ENCODE results near the gene CARD16. TPM values are rescaled to one million over a fixed set of nuclear protein-coding genes. Genes with fewer than 3 reads are reported as not detected.

CARD16 gene
- polyA plus RNA-seq, 1 of the 3 experiments (the other 2 are of a cell fraction) = not detected

DNA sequence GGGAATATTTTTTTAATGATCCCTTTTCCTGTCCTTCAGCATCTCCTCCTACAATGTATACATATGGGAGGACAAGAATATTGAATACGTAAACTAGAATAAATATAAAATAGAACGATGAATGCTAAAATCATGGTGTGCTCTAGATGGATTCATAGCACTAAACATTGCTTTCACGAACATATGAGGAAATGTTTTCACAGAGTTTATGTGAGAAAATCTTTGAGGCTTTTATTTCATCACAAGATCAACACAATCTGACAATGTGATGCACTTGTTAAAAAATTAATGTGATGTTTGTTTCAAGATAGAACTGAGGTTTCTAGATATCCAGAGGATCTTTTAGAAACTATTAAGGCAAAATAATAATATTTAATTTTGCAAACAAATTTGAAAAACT lies 3.0 kb downstream of the CARD16 start:
- 20% methylated on average over 3 of the region's 3 CpGs for WGBS (ENCODE audit: low lambda C conversion rate)
- H3F3A ChIP-seq (replicated peaks; ENCODE audit: insufficient read depth) = no peaks in the 10 kb centered on the region
- no peak overlapping the region for H3K9ac ChIP-seq
- no peaks in the 10 kb centered on the region for H4K20me1 ChIP-seq (ENCODE audit: insufficient read depth)
- no peak overlapping the region for H2AFZ ChIP-seq (ENCODE audit: low read depth)
- H3K4me1 ChIP-seq (ENCODE audit: control insufficient read depth in 1 of 2, insufficient read depth in 2 of 2, low read depth in 1 of 2, low read length in 1 of 2) = no peaks in the 10 kb centered on the region
- TF ChIP-seq FOXM1 (IDR thresholded peaks at IDR 0.05; ENCODE audit: low read depth) (no peak), CHD2 (IDR thresholded peaks at IDR 0.05; ENCODE audit: low read length, partially characterized antibody) (no peak), MEF2A (IDR thresholded peaks at IDR 0.05; ENCODE audit: borderline replicate concordance, low read depth) (no peak), JUND (IDR thresholded peaks at IDR 0.05) (no peak), RFX5 (IDR thresholded peaks at IDR 0.05; ENCODE audit: low read length) (no peak), TEAD4 (IDR thresholded peaks at IDR 0.05; ENCODE audit: borderline replicate concordance, insufficient read depth) (no peak), RCOR1 (IDR thresholded peaks at IDR 0.05; ENCODE audit: low read length) (no peak), POLR2AphosphoS5 (IDR thresholded peaks at IDR 0.05; ENCODE audit: low read depth, low read length) (no peak), EZH2phosphoT487 (IDR thresholded peaks at IDR 0.05; ENCODE audit: borderline replicate concordance, low read depth) (no peak), CTCF (IDR thresholded peaks at IDR 0.05) (no peak), USF2 (IDR thresholded peaks at IDR 0.05; ENCODE audit: borderline replicate concordance, low read depth, low read length) (no peak), YY1 (IDR thresholded peaks at IDR 0.05; ENCODE audit: low read depth) (no peak), RXRA (IDR thresholded peaks at IDR 0.05; ENCODE audit: borderline replicate concordance, low read depth) (no peak)
- TF ChIP-seq, protein P1, sequence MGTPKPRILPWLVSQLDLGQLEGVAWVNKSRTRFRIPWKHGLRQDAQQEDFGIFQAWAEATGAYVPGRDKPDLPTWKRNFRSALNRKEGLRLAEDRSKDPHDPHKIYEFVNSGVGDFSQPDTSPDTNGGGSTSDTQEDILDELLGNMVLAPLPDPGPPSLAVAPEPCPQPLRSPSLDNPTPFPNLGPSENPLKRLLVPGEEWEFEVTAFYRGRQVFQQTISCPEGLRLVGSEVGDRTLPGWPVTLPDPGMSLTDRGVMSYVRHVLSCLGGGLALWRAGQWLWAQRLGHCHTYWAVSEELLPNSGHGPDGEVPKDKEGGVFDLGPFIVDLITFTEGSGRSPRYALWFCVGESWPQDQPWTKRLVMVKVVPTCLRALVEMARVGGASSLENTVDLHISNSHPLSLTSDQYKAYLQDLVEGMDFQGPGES (IDR thresholded peaks at IDR 0.05; ENCODE audit: low read depth, low read length) = no peak
- no peaks in the 10 kb centered on the region for H3K27me3 ChIP-seq (ENCODE audit: insufficient read depth)
- no peaks in the 10 kb centered on the region for H3K9me3 ChIP-seq
- H3K9me2 ChIP-seq = no peaks in the 10 kb centered on the region
- CTCF ChIA-PET = no interaction called here
- no peak overlapping the region for H3K27ac ChIP-seq (ENCODE audit: low read depth in 2 of 2, low read length in 1 of 2)
- no peak overlapping the region for H3K4me3 ChIP-seq (ENCODE audit: low read depth in 2 of 2, low read length in 1 of 2)
- H3K79me2 ChIP-seq (ENCODE audit: insufficient read depth) = no peaks in the 10 kb centered on the region
- H3K4me2 ChIP-seq = no peak overlapping the region
- no peaks in the 10 kb centered on the region for H3K36me3 ChIP-seq (replicated peaks in 1 of 2; ENCODE audit: control insufficient read depth in 1 of 2, insufficient read depth in 2 of 2, low read length in 1 of 2)
- DNase-seq = no peak
- POLR2A ChIA-PET = no interaction called here

GRCh38 chr11:105040703-105041102 lies 4.4 kb downstream of the CARD16 start:
- Histone ChIP-seq H3K4me2 (no peak overlapping the region), H3F3A (replicated peaks; ENCODE audit: insufficient read depth) (no peaks in the 10 kb centered on the region), H3K79me2 (ENCODE audit: insufficient read depth) (no peaks in the 10 kb centered on the region), H3K36me3 (replicated peaks in 1 of 2; ENCODE audit: control insufficient read depth in 1 of 2, insufficient read depth in 2 of 2, low read length in 1 of 2) (no peaks in the 10 kb centered on the region), H3K27ac (ENCODE audit: low read depth in 2 of 2, low read length in 1 of 2) (no peak overlapping the region), H3K9me3 (no peaks in the 10 kb centered on the region), H3K4me3 (ENCODE audit: low read depth in 2 of 2, low read length in 1 of 2) (no peak overlapping the region), H3K9me2 (no peaks in the 10 kb centered on the region), H4K20me1 (ENCODE audit: insufficient read depth) (no peaks in the 10 kb centered on the region), H3K27me3 (ENCODE audit: insufficient read depth) (no peaks in the 10 kb centered on the region), H3K9ac (no peak overlapping the region), H2AFZ (ENCODE audit: low read depth) (no peak overlapping the region), H3K4me1 (ENCODE audit: control insufficient read depth in 1 of 2, insufficient read depth in 2 of 2, low read depth in 1 of 2, low read length in 1 of 2) (no peaks in the 10 kb centered on the region)
- DNase-seq = no peak
- WGBS (ENCODE audit: low lambda C conversion rate) = 41% methylated on average over 2 of the region's 2 CpGs
- ChIA-PET POLR2A (no interaction called here), CTCF (no interaction called here)
- TF ChIP-seq, protein P2, sequence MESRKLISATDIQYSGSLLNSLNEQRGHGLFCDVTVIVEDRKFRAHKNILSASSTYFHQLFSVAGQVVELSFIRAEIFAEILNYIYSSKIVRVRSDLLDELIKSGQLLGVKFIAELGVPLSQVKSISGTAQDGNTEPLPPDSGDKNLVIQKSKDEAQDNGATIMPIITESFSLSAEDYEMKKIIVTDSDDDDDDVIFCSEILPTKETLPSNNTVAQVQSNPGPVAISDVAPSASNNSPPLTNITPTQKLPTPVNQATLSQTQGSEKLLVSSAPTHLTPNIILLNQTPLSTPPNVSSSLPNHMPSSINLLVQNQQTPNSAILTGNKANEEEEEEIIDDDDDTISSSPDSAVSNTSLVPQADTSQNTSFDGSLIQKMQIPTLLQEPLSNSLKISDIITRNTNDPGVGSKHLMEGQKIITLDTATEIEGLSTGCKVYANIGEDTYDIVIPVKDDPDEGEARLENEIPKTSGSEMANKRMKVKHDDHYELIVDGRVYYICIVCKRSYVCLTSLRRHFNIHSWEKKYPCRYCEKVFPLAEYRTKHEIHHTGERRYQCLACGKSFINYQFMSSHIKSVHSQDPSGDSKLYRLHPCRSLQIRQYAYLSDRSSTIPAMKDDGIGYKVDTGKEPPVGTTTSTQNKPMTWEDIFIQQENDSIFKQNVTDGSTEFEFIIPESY (IDR thresholded peaks at IDR 0.05; ENCODE audit: borderline replicate concordance, low read depth) = no peak
- TF ChIP-seq, protein P3, sequence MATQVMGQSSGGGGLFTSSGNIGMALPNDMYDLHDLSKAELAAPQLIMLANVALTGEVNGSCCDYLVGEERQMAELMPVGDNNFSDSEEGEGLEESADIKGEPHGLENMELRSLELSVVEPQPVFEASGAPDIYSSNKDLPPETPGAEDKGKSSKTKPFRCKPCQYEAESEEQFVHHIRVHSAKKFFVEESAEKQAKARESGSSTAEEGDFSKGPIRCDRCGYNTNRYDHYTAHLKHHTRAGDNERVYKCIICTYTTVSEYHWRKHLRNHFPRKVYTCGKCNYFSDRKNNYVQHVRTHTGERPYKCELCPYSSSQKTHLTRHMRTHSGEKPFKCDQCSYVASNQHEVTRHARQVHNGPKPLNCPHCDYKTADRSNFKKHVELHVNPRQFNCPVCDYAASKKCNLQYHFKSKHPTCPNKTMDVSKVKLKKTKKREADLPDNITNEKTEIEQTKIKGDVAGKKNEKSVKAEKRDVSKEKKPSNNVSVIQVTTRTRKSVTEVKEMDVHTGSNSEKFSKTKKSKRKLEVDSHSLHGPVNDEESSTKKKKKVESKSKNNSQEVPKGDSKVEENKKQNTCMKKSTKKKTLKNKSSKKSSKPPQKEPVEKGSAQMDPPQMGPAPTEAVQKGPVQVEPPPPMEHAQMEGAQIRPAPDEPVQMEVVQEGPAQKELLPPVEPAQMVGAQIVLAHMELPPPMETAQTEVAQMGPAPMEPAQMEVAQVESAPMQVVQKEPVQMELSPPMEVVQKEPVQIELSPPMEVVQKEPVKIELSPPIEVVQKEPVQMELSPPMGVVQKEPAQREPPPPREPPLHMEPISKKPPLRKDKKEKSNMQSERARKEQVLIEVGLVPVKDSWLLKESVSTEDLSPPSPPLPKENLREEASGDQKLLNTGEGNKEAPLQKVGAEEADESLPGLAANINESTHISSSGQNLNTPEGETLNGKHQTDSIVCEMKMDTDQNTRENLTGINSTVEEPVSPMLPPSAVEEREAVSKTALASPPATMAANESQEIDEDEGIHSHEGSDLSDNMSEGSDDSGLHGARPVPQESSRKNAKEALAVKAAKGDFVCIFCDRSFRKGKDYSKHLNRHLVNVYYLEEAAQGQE (IDR thresholded peaks at IDR 0.05; ENCODE audit: low read depth, low read length) = no peak
- TF ChIP-seq, protein P4, sequence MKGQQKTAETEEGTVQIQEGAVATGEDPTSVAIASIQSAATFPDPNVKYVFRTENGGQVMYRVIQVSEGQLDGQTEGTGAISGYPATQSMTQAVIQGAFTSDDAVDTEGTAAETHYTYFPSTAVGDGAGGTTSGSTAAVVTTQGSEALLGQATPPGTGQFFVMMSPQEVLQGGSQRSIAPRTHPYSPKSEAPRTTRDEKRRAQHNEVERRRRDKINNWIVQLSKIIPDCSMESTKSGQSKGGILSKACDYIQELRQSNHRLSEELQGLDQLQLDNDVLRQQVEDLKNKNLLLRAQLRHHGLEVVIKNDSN (IDR thresholded peaks at IDR 0.05; ENCODE audit: borderline replicate concordance, low read depth) = no peak
- no peak for TF ChIP-seq MAX (IDR thresholded peaks at IDR 0.05; ENCODE audit: low read depth)

Data from SK-N-SH (cell line).